Measurements from ENCODE around the gene HMG20A.

The HMG20A gene

GRCh38 chr15:77470235-77470634, 49.5 kb downstream of the HMG20A start:
- no peak overlapping the region for H3K27ac ChIP-seq
- no peak for DNase-seq (ENCODE audit: low read depth, low spot score)

GRCh38 chr15:77473328-77473727, 52.6 kb downstream of the HMG20A start:
- no peak for DNase-seq (ENCODE audit: low read depth, low spot score)
- no peak overlapping the region for H3K27ac ChIP-seq

- no peak overlapping the region for H3K27ac ChIP-seq
- DNase-seq (ENCODE audit: low read depth, low spot score): no peak
These were observed 53.8 kb downstream of the HMG20A start for GRCh38 chr15:77474310-77474988.

GRCh38 chr15:77475001-77475400, 54.3 kb downstream of the HMG20A start:
- no peak overlapping the region for H3K27ac ChIP-seq
- no peak for DNase-seq (ENCODE audit: low read depth, low spot score)

- no peak overlapping the region for H3K27ac ChIP-seq
- DNase-seq (ENCODE audit: low read depth, low spot score): no peak
These were observed 55.2 kb downstream of the HMG20A start for GRCh38 chr15:77475898-77476297.

- no peak overlapping the region for H3K27ac ChIP-seq
- no peak for DNase-seq (ENCODE audit: low read depth, low spot score)
These were observed 56.3 kb downstream of the HMG20A start for GRCh38 chr15:77476995-77477394.

GRCh38 chr15:77478051-77478450, 57.4 kb downstream of the HMG20A start:
- H3K27ac ChIP-seq: no peak overlapping the region
- no peak for DNase-seq (ENCODE audit: low read depth, low spot score)

- no peak for DNase-seq (ENCODE audit: low read depth, low spot score)
- no peak overlapping the region for H3K27ac ChIP-seq
These were observed 58.3 kb downstream of the HMG20A start for GRCh38 chr15:77479015-77479414.

GRCh38 chr15:77480859-77481633, 60.4 kb downstream of the HMG20A start:
- peak overlapping the region; percentile 32 for H3K27ac ChIP-seq
- DNase-seq (ENCODE audit: low read depth, low spot score): no peak

- peak overlapping the region; percentile 32 for H3K27ac ChIP-seq
- no peak for DNase-seq (ENCODE audit: low read depth, low spot score)
These were observed 61.0 kb downstream of the HMG20A start for GRCh38 chr15:77481670-77482069.

GRCh38 chr15:77482570-77482969, 61.9 kb downstream of the HMG20A start:
- peak overlapping the region; percentile 32 for H3K27ac ChIP-seq
- no peak for DNase-seq (ENCODE audit: low read depth, low spot score)

GRCh38 chr15:77483425-77484140, 62.9 kb downstream of the HMG20A start:
- DNase-seq (ENCODE audit: low read depth, low spot score): no peak
- H3K27ac ChIP-seq: no peak overlapping the region

GRCh38 chr15:77484994-77485393, 64.3 kb downstream of the HMG20A start:
- H3K27ac ChIP-seq: no peak overlapping the region
- no peak for DNase-seq (ENCODE audit: low read depth, low spot score)

- H3K27ac ChIP-seq: peak overlapping the region; percentile 22
- no peak for DNase-seq (ENCODE audit: low read depth, low spot score)
These were observed 66.1 kb downstream of the HMG20A start for GRCh38 chr15:77486542-77487468.

GRCh38 chr15:77487469-77487842, 66.8 kb downstream of the HMG20A start:
- H3K27ac ChIP-seq: no peak overlapping the region
- DNase-seq (ENCODE audit: low read depth, low spot score): no peak

- no peak for DNase-seq (ENCODE audit: low read depth, low spot score)
- no peak overlapping the region for H3K27ac ChIP-seq
These were observed 67.2 kb downstream of the HMG20A start for GRCh38 chr15:77487888-77488287.

- no peak for DNase-seq (ENCODE audit: low read depth, low spot score)
- H3K27ac ChIP-seq: no peak overlapping the region
These were observed 69.0 kb downstream of the HMG20A start for GRCh38 chr15:77489647-77490046.

GRCh38 chr15:77493324-77493907, 72.7 kb downstream of the HMG20A start:
- H3K27ac ChIP-seq: no peak overlapping the region
- DNase-seq (ENCODE audit: low read depth, low spot score): no peak

GRCh38 chr15:77494073-77494867, 73.6 kb downstream of the HMG20A start:
- H3K27ac ChIP-seq: no peak overlapping the region
- no peak for DNase-seq (ENCODE audit: low read depth, low spot score)

All from epithelial cell of prostate (primary cell).